Embryonic facial prominence (tissue), 1 donor: ENCODE results near the gene TNNC2.
A peak's percentile ranks its signal among the peaks of the same experiment; 100 is the strongest.

ENCODE experiments used
- DNase-seq: peaks from one replicate; pipeline ENCODE4 v3.0.0-alpha.2; 2016; ENCODE audit errors: extremely low spot score

Gene TNNC2

DNA sequence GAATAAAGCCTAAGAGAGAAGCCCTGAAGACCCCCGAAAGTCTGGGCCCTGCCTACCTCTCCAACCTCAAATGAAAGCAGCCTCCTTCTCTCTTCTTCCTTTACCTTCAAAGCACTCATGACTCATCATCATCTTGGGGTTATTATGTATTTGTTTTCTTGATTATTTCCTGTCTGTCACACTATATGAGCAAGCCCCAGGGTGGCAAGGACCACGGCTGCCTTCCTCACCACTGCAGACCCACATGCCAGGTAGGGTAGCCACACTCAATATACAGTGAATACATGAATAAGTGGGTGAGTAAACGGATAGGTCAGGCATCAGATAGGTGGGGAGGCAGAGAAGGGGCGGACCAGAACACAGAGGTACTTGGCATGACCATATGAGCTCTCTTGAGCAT is 44.2 kb downstream of the TNNC2 start:
- DNase-seq: no peak

- no peak for DNase-seq
These were observed 45.7 kb downstream of the TNNC2 start for GRCh38 chr20:45781391-45781931.

GRCh38 chr20:45780159-45780558 is 47.0 kb downstream of the TNNC2 start:
- no peak for DNase-seq

GRCh38 chr20:45779011-45779915 is 47.8 kb downstream of the TNNC2 start:
- DNase-seq: peak; percentile 39

DNA sequence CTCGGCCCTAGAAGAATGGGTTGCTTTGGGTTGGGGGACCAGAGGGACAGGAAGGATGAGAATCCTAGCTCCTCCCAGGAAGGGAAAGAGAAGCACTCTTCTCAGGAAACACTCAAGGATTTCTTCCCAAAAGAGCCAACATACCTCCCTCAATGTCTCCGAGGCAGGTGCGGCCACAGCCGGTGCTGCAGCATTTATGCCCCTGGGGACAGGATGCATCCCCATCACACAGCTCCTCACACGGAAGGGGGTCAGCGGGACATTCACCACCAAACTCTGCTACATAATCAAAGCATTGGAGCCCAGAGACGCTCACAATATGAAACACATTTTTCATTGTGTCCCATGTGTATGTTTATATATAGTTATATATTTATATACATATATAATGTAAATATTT is 50.2 kb downstream of the TNNC2 start:
- no peak for DNase-seq

DNA sequence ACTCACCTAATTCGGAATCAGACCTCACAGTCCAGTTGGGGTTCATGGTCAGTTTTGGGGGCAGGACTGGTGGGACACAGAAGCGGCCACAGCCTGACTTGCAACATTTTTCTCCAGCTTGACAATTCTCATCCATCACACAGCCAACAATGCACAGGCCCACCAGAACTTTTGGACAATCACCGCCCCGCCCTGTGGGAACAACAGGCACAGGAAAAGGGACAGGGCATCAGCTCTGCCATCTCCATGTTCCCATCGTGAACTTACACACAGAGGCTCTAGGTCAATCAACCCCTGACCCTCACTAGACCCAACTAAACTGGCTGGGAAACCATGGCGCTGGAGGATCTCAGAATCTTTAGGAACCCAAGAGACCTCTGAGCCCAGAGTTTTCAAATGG is 51.7 kb downstream of the TNNC2 start:
- no peak for DNase-seq

DNA sequence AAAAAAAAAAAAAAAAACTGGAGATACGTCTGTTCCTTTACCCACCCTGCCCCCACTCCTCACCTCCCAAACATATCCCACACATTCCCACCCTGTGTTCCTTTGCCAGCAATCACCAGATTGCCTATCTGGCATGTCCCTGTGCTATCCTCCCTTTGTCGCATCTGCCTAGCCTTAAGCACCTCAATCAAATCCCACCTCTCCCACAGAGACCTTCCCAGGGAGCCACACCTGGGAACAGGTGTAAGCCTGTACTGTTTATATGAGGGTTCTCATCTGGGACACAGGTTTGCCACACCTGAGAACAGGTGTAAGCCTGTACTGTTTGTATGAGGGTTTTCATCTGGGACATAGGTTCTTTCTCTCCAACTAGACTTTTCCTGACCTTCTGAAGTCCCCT is 52.2 kb downstream of the TNNC2 start:
- no peak for DNase-seq
